ENCODE results near the gene PRKCQ.

- TF ChIP-seq SUZ12 (IDR thresholded peaks at IDR 0.05) (no peak), ARNT (IDR thresholded peaks at IDR 0.05) (no peak)
These were observed 67.9 kb downstream of the PRKCQ start for GRCh38 chr10:6512182-6512581.

Data from HEK293T (cell line).